ENCODE results near the gene CRYZ. TPM values are rescaled to one million over a fixed set of nuclear protein-coding genes. Genes with fewer than 3 reads are reported as not detected.
A peak's percentile ranks its signal among the peaks of the same experiment; 100 is the strongest.
"Not testable (repeated sequence)": the region's sequence is repeated elsewhere in the genome, so short reads cannot be mapped to it uniquely, and the experiment has no call there.

Gene CRYZ
- polyA plus RNA-seq, 4 donors, result 185 to 198 (median 189) TPM

DNA sequence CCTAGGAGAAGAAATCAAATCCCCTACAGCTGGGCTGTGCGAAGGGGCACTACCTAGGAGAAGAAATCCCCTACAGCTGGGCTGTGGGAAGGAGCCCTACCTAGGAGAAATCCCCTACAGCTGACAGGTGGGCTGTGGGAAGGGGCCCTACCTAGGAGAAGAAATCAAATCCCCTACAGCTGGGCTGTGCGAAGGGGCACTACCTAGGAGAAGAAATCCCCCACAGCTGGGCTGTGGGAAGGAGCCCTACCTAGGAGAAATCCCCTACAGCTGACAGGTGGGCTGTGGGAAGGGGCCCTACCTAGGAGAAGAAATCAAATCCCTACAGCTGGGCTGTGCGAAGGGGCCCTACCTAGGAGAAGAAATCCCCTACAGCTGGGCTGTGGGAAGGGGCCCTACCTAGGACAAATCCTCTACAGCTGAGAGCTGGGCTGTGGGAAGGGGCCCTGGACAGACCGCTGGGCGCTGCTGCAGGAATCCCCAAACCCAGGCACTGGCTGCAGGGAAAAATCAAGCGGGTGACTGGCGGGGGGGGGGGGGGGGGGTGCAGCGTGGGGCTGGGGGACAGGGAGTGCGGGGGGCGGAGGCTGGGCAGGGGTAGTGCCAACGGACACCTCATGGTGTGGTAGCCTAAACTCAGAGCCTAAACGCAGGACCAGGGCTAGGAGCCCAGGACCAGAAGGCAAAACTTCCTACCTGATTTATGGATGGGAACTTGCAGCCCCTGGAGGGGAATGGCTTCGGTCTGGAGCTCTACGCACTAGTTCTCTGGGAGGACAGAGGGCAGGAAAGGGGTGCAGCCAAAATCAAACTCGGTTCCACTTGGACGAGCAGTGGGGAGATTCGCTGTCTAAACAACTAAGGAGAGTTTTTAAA lies 541 bp downstream of the CRYZ start:
- not testable (repeated sequence) for DNase-seq (ENCODE audit: low read depth in 4 of 4, low spot score in 3 of 4)

GRCh38 chr1:74731399-74732052 lies 1.3 kb downstream of the CRYZ start:
- DNase-seq (ENCODE audit: low read depth in 4 of 4, low spot score in 3 of 4), result peak in 3 of 4 donors; percentile 35 to 56 (median 49)

- no peak for DNase-seq (ENCODE audit: low read depth in 4 of 4, low spot score in 3 of 4)
Measured at GRCh38 chr1:74729741-74730478, 2.9 kb downstream of the CRYZ start.

GRCh38 chr1:74728736-74729135 lies 4.1 kb downstream of the CRYZ start:
- no peak for DNase-seq (ENCODE audit: low read depth in 4 of 4, low spot score in 3 of 4)

DNA sequence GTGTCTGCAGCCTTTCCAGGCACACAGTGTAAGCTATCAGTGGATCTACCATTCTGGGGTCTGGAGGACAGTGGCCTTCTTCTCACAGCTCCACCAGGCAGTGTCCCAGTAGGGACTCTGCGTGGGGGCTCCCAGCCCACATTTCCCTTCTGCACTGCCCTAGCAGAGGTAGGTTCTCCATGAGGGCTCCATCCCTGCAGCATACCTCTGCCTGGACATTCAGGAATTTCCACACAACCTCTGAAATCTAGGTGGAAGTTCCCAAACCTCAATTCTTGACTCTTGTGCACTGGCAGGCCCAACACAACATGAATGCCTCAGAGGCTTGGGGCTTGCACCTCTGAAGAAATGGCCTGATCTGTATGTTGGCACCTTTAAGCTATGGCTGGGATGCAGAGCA lies 6.8 kb downstream of the CRYZ start:
- DNase-seq (ENCODE audit: low read depth in 4 of 4, low spot score in 3 of 4), result no peak

- DNase-seq (ENCODE audit: low read depth in 4 of 4, low spot score in 3 of 4), result no peak
Measured at GRCh38 chr1:74717626-74718025, 15.2 kb downstream of the CRYZ start.

- DNase-seq (ENCODE audit: low read depth in 4 of 4, low spot score in 3 of 4), result no peak
Measured at GRCh38 chr1:74716822-74717221, 16.0 kb downstream of the CRYZ start.

- no peak for DNase-seq (ENCODE audit: low read depth in 4 of 4, low spot score in 3 of 4)
Measured at GRCh38 chr1:74715806-74716205, 17.0 kb downstream of the CRYZ start.

GRCh38 chr1:74715236-74715502 lies 17.7 kb downstream of the CRYZ start:
- no peak for DNase-seq (ENCODE audit: low read depth in 4 of 4, low spot score in 3 of 4)

GRCh38 chr1:74714429-74715235 lies 18.2 kb downstream of the CRYZ start:
- DNase-seq (ENCODE audit: low read depth in 4 of 4, low spot score in 3 of 4), result no peak

DNA sequence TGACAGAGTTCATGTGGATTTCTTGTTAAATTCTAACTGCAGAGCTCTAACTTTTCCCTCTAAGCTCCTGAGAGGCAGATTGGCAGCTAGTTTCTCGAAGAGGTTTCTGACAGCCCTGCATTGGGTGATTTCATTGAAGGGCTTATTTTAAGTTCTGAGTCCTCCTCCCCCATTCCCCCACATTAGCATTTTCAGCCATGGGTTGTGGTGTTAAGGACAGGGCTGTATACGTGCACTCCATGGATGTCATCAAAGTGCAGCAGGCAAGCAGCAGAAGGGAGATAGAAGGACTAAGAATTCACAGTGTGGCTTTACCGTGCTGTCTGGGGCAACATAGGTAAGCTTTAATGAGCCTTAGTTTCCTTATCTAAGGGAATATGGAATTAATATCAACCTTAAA lies 19.0 kb downstream of the CRYZ start:
- DNase-seq (ENCODE audit: low read depth in 4 of 4, low spot score in 3 of 4), result no peak

- no peak for DNase-seq (ENCODE audit: low read depth in 4 of 4, low spot score in 3 of 4)
Measured at GRCh38 chr1:74712881-74713280, 20.0 kb downstream of the CRYZ start.

GRCh38 chr1:74703386-74704182 lies 29.3 kb downstream of the CRYZ start:
- no peak for DNase-seq (ENCODE audit: low read depth in 4 of 4, low spot score in 3 of 4)

DNA sequence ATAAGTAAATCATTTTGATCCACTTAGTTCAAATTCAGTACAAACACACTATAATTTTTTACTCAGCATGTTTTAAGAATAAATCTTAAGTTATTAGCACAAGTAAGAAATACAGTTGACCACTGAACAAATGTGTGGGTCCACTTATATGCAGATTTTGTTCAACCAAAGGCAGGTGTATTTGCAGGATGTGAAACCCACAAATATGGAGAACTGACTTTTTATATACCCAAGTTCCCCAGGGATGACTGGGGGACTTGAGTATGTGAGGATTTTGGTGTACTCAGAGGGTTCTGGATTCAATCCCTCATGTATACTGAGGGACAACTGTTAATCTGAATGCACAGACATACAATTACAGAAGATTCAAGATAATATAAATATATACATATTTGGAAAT lies 33.5 kb downstream of the CRYZ start:
- DNase-seq (ENCODE audit: low read depth in 4 of 4, low spot score in 3 of 4), result no peak

DNA sequence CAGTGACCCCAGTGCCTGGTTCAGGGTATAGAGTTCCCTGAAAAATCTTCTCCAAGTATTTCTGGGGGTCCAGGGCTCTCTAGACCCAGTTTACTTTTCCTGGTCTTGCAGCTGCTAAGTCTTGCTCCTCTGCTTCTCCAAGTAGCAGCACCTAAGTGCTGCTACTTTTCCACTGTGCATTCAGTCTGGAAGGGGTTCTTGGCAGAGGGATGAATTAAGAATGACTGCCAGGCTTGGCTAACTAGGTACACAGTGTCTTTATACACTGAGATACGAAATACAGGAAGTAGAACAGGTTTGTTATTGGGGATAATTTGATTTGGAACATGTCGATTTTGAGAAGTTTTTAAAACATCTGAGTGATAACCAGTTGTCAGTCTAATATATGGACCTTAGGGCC lies 35.0 kb downstream of the CRYZ start:
- no peak for DNase-seq (ENCODE audit: low read depth in 4 of 4, low spot score in 3 of 4)

- no peak for DNase-seq (ENCODE audit: low read depth in 4 of 4, low spot score in 3 of 4)
Measured at GRCh38 chr1:74693473-74693872, 39.4 kb downstream of the CRYZ start.

DNA sequence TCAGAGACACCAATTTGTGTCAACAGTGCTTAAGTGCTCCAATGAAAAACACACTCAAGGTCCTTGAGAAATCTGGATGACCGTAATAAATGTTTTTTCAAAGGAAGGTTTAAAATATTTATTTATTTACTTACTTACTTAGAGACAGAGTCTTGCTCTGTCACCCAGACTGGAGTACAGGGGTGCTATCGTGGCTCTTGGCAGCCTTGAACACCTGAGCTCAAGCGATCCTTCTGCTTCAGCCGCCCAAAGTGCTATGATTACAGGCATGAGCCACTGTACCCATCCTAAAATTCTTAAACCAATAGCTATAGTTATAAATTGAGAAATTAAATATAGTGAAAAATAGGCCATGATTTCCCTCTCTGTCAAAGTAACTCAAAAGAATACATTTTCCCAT lies 41.9 kb downstream of the CRYZ start:
- DNase-seq (ENCODE audit: low read depth in 4 of 4, low spot score in 3 of 4), result no peak

DNA sequence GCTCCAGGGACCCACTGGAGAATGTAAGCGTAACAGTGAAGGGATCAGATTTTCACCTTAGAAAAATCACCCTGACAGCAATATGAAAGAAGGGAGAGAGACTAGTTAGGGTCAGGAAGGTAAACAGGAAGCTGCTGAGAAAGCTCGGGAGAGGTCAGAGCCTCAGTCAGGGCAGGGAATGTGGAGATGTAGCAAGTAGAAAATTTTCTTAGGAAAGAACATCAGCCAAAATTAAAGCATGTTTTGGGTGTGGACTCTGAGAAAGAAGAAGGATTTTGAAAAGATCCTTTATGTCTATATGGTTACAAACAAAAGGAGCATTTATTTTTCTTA lies 42.5 kb downstream of the CRYZ start:
- no peak for DNase-seq (ENCODE audit: low read depth in 4 of 4, low spot score in 3 of 4)

GRCh38 chr1:74689621-74690363 lies 43.1 kb downstream of the CRYZ start:
- peak in 3 of 4 donors; percentile 51 to 64 (median 53) for DNase-seq (ENCODE audit: low read depth in 4 of 4, low spot score in 3 of 4)

Data from right renal pelvis (tissue), 4 donors.